Colonic mucosa (tissue), 4 donors: ENCODE data around the gene FAM24B. TPM values are rescaled to one million over a fixed set of nuclear protein-coding genes. Genes with fewer than 3 reads are reported as not detected.
A peak's percentile ranks its signal among the peaks of the same experiment; 100 is the strongest.
"Not testable (repeated sequence)": the region's sequence is repeated elsewhere in the genome, so short reads cannot be mapped to it uniquely, and the experiment has no call there.

Source experiments
- DNase-seq: peaks from one replicate; pipeline ENCODE4 v3.0.0-alpha.2; 2020
- H3K27ac ChIP-seq: fragments of 200-600 bp; one replicate; pipeline ENCODE4 v1.8.0; 2021
- H3K27me3 ChIP-seq: fragments of 200-600 bp; one replicate; pipeline ENCODE4 v1.8.0; 2021
- H3K36me3 ChIP-seq: fragments of 200-600 bp; one replicate; pipeline ENCODE4 v1.8.0; 2021
- H3K4me1 ChIP-seq: fragments of 200-600 bp; one replicate; pipeline ENCODE4 v1.8.0; 2021; ENCODE audit warnings: mild to moderate bottlenecking
- H3K4me3 ChIP-seq: fragments of 200-600 bp; one replicate; pipeline ENCODE4 v1.8.0; 2021
- H3K9ac ChIP-seq, 2 donors: one replicate each; pipeline ENCODE4 v1.7.0; 2013; ENCODE audit warnings: control low read depth in 2 of 2, low read depth in 2 of 2, low read length in 2 of 2
- H3K9me3 ChIP-seq: fragments of 200-600 bp; one replicate; pipeline ENCODE4 v1.8.0; 2021
- intact Hi-C: fragments of 100-400 bp; cut with DNase I; formaldehyde crosslinking; loops from one replicate; pipeline ENCODE4 v1.14.1; 2022
- total RNA-seq, 2 donors: library from RNA; stranded (reverse); fragmentation: NEBNext Ultra II Directional in 1 of 2; extraction: Animal tissue kit (Norgen Biotek cat#: 25700) in 1 of 2; gene quantifications; one replicate each; pipeline ENCODE4 v1.2.1, GENCODE V29; 2021
- TF ChIP-seq, protein P1 (sequence below): fragments of 200-600 bp; IDR thresholded peaks from one replicate; pipeline ENCODE4 v1.8.0; 2022; ENCODE audit warnings: antibody characterized with exemption, mild to moderate bottlenecking
- donor health status: healthy.
- donor health status: DM: no; HTN: no; CAD: no.
- donor health status: DM: no; HTN: no; CAD: no.

The FAM24B gene, protein sequence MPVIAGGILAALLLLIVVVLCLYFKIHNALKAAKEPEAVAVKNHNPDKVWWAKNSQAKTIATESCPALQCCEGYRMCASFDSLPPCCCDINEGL
- total RNA-seq: 1 to 10 TPM; 4.3 to 6.8 TPM

DNA sequence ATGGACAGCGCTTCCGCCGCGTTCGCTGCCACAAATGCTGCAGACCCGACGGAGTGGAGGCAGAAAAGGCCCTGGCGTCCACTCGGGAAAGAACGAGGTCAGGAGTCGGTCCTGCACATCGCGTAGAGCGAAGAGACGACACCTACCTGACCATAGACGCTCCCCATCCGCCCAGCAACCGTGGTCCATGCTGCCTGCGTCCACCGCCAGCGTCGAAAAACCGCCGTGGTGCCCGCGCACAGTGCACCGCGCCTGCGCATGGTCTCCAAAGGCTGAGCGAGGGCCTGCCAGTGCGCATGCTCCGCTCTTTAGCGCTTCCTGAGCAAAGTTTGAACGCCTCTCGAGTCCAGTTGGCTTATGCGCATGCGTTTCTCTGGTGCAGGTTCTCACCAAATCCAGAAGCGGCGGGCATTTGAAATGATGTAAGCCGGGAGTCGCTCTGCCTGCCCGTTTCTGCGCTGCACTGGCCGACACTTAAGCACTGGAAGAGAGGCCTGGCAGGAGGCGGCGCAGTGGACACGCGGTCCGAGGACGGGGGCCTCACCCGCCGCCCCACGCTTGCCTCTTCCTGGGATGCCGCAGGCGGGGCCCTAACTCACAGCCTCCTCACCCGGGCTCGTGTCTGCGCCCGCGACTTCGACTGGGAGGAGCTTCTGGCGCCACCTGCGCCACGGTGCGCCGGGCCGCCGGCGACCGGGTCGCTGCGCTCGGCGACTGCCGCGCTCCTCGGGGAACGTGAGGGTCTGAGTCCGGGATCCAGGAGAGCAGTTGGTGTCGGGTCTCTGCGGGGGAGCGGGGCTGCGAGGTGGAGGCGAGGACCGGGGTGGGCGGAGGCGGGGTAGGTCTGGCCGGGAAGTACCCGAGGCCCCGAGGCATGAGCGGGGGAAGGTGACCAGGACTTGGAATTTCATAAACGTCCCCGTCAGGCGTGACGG is at the start of gene FAM24B:
FAM24B (minus strand) TSS at position 243 of the 935 bp plus-strand sequence. CDS start 29,066 bp downstream, outside the sequence.
- peak within 1 kb of the TSS; percentile 64 for H3K27ac ChIP-seq
- peak; percentile 97 for DNase-seq
- H3K36me3 ChIP-seq: no peaks in the 10 kb centered on the region
- peak within 1 kb of the TSS; percentile 54 to 65 for H3K9ac ChIP-seq
- intact Hi-C loops: no loop called here
- peak within 1 kb of the TSS; percentile 67 for H3K4me3 ChIP-seq
- no peaks in the 10 kb centered on the region for H3K4me1 ChIP-seq
- H3K27me3 ChIP-seq: no peaks in the 10 kb centered on the region
- no peaks in the 10 kb centered on the region for H3K9me3 ChIP-seq
- TF ChIP-seq, protein P1, sequence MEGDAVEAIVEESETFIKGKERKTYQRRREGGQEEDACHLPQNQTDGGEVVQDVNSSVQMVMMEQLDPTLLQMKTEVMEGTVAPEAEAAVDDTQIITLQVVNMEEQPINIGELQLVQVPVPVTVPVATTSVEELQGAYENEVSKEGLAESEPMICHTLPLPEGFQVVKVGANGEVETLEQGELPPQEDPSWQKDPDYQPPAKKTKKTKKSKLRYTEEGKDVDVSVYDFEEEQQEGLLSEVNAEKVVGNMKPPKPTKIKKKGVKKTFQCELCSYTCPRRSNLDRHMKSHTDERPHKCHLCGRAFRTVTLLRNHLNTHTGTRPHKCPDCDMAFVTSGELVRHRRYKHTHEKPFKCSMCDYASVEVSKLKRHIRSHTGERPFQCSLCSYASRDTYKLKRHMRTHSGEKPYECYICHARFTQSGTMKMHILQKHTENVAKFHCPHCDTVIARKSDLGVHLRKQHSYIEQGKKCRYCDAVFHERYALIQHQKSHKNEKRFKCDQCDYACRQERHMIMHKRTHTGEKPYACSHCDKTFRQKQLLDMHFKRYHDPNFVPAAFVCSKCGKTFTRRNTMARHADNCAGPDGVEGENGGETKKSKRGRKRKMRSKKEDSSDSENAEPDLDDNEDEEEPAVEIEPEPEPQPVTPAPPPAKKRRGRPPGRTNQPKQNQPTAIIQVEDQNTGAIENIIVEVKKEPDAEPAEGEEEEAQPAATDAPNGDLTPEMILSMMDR: no peak

DNA sequence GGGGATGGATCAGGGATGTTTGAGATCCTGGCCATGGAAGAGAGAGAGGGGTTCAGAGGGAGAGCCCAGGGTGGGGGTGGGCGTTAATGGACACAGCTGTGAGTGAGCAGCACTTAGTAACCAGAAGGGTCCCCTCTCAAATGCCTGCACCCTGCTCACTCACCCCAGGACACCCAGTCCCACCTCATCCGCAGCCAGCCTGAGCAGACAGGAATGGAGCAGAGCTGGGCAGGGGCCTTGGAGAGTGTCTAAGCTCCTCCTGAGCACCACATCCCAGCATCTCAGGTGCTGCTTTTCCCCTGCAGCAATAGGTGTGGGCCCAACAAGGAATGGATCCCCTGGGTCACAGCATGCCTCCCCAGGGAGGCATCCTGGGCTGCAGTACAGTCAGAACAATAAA is 36.3 kb upstream of the FAM24B start:
- intact Hi-C loops: no loop called here
- Histone ChIP-seq H3K9ac (no peak overlapping the region), H3K9me3 (no peaks in the 10 kb centered on the region), H3K27me3 (no peaks in the 10 kb centered on the region), H3K27ac (no peak overlapping the region), H3K4me1 (no peaks in the 10 kb centered on the region), H3K36me3 (no peaks in the 10 kb centered on the region), H3K4me3 (no peak overlapping the region)
- DNase-seq: no peak
- TF ChIP-seq, protein P1: no peak

DNA sequence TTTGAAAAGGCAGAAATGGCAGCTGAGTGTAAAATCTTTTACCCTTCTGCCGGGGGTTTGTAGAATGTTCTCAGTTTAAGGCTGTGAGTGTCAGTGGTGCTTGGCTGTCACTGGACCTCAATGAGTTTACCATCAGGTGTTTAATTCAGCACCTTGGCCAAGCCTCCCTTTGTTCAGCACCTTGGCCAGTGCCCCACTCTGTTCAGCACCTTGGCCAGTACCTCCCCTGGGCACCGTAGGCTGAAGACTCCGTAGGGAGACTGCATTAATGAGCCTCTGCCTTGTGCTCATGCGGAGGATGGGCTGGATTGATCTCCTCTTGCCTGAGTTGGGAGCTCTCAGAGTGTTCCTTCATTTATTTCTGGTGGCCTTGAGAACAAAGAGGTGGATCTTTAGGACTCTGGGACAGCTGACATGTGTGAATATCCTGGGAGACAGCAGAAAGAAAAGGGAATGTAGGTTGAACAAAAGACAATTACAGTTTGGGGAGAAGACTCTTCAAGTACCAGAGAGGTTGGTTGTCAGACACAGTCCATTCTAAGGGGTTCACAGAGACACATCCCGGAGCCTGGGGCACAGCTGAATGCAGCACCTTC is 32.6 kb upstream of the FAM24B start:
- H3K4me3 ChIP-seq: no peak overlapping the region
- TF ChIP-seq, protein P1: no peak

DNA sequence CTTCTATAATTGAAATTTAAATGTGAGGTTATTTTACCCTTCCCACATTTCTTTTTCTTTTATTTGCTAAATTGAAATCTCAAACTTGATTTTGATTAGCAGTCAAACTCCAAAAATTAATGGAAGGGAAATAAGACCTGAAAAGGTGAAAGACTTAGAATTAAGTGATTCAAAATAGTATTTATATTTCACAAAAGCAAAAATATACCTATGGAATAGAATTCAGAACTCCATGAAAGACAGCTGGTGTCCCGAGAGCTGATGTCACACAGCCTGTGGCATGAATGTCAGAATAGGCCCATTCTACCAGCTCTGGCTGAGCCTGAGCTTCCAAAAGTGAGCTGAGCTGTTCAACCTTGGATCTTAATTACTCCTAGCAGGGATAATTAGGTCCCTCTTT is 30.9 kb upstream of the FAM24B start, which contains the start of gene FAM24A:
FAM24A (plus strand) TSS at position 301 of the 400 bp plus-strand sequence. CDS start 1,025 bp downstream, outside the sequence.
- no peak for DNase-seq
- no peaks in the 10 kb centered on the region for H3K9me3 ChIP-seq
- intact Hi-C loops: no loop called here
- no peaks in the 10 kb centered on the region for H3K4me1 ChIP-seq
- no peak within 1 kb of the TSS for H3K9ac ChIP-seq
- no peak within 1 kb of the TSS for H3K4me3 ChIP-seq
- H3K36me3 ChIP-seq: no peaks in the 10 kb centered on the region
- H3K27ac ChIP-seq: no peak within 1 kb of the TSS
- H3K27me3 ChIP-seq: no peaks in the 10 kb centered on the region
- TF ChIP-seq, protein P1: no peak

More for the DNA sequence above, 32.6 kb upstream of the FAM24B start:
- Histone ChIP-seq H3K4me1 (no peaks in the 10 kb centered on the region), H3K9me3 (no peaks in the 10 kb centered on the region), H3K9ac (no peak overlapping the region), H3K27ac (no peak overlapping the region), H3K27me3 (no peaks in the 10 kb centered on the region), H3K36me3 (no peaks in the 10 kb centered on the region)
- intact Hi-C loops: no loop called here
- peak; percentile 40 for DNase-seq

DNA sequence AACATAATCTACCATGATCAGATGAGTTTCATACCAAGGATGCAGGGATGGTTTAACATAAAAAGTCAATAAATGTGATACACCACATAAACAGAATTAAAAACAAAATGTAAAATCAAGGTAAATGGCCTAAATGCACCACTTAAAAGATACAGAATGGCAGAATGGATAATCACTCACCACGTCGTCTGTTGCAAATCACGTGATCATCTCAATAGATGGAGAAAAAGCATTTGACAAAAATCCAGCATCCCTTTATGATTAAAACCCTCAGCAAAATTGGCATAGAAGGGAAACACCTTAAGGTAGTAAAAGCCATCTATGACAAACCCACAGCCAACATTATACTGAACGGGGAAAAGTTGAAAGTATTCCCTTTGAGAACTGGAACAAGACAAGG is 24.5 kb upstream of the FAM24B start:
- not testable (repeated sequence) for H3K27ac ChIP-seq, H3K4me1 ChIP-seq

More for the DNA sequence above, 24.5 kb upstream of the FAM24B start:
- H3K27me3 ChIP-seq, intact Hi-C loops, H3K4me3 ChIP-seq, DNase-seq, H3K9ac ChIP-seq, H3K9me3 ChIP-seq, H3K36me3 ChIP-seq: not testable (repeated sequence)
